ENCODE measurements around the gene BANK1.

DNA sequence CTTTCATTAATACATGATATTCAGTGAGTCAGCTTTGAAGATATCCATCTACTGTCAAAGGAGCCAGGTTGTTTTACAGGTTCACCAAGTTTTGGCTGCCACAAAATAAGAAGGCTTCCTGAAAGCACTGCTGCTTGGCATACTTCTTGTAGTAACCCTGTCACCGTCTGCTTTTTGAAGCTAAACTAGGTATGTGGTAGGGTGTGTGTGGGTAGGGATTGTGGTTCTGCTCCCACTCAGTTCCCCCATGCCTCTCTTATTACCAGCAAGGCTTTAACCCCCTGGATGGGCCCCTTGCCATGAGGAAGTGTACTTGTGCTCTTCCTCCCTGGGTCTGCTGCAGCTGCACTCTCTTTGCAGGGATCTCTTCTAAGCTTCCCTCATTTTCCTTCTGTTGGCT is 191.2 kb downstream of the BANK1 start:
- TF ChIP-seq EZH2 (IDR thresholded peaks at IDR 0.05) (no peak), POLR2AphosphoS5 (IDR thresholded peaks at IDR 0.05; ENCODE audit: borderline replicate concordance, low read depth, low read length) (no peak)

Data from SK-N-MC (cell line).